ENCODE results near the gene ZCCHC14.

- TF ChIP-seq CTCF (IDR thresholded peaks at IDR 0.05) (no peak), POLR2A (IDR thresholded peaks at IDR 0.05) (no peak)
These were observed 52.9 kb downstream of the ZCCHC14 start for GRCh38 chr16:87439926-87440325.
